Astrocyte (in vitro differentiated cells and primary cell): ENCODE measurements around the gene C1R. TPM values are rescaled to one million over a fixed set of nuclear protein-coding genes. Genes with fewer than 3 reads are reported as not detected.

ENCODE experiments used
- DNase-seq: peaks from one replicate; pipeline ENCODE4 v3.0.0-alpha.2; 2010; ENCODE audit warnings: low read depth
- FAIRE-seq: peaks from 2 replicates; lab custom pipeline; 2011; peaks lifted over from hg19 to GRCh38; lab: Jason Lieb, UNC
- H2AFZ ChIP-seq: 2 replicates; pipeline ENCODE4 v1.6.0; 2012; ENCODE audit warnings: low read depth, low read length, inconsistent platforms
- H3K27ac ChIP-seq: 2 replicates; pipeline ENCODE4 v1.5.1; 2011; ENCODE audit warnings: low read depth, low read length, inconsistent platforms
- H3K27me3 ChIP-seq: 2 replicates; pipeline ENCODE4 v1.6.0; 2011; ENCODE audit warnings: low read length, inconsistent platforms; ENCODE audit not compliant: insufficient read depth
- H3K36me3 ChIP-seq: 2 replicates; pipeline ENCODE4 v1.5.1; 2011; ENCODE audit warnings: low read length, inconsistent platforms; ENCODE audit not compliant: insufficient read depth
- H3K4me1 ChIP-seq: 2 replicates; pipeline ENCODE4 v1.5.1; 2011; ENCODE audit warnings: low read length, inconsistent platforms; ENCODE audit not compliant: insufficient read depth
- H3K4me2 ChIP-seq: 2 replicates; pipeline ENCODE4 v1.6.0; 2012; ENCODE audit warnings: low read length, inconsistent platforms
- H3K4me3 ChIP-seq: 2 replicates; pipeline ENCODE4 v1.5.1; 2011; ENCODE audit warnings: low read depth, mild to moderate bottlenecking, low read length, inconsistent platforms; ENCODE audit not compliant: insufficient read depth
- H3K79me2 ChIP-seq: 2 replicates; pipeline ENCODE4 v1.6.0; 2012; ENCODE audit warnings: mild to moderate bottlenecking, low read length, inconsistent platforms; ENCODE audit not compliant: insufficient read depth
- H3K9ac ChIP-seq: 2 replicates; pipeline ENCODE4 v1.6.0; 2012; ENCODE audit warnings: mild to moderate bottlenecking, low read length, inconsistent platforms
- H3K9me3 ChIP-seq: 2 replicates; pipeline ENCODE4 v1.5.1; 2012; ENCODE audit warnings: low read depth, mild to moderate bottlenecking, low read length, inconsistent platforms; ENCODE audit not compliant: insufficient read depth
- H4K20me1 ChIP-seq: 2 replicates; pipeline ENCODE4 v1.6.0; 2012; ENCODE audit warnings: low read length, inconsistent platforms; ENCODE audit not compliant: insufficient read depth
- H3K27ac Mint-ChIP-seq: one replicate; pipeline ENCODE4 v1.8.0; 2021; ENCODE audit warnings: mild to moderate bottlenecking, mixed read lengths; ENCODE audit not compliant: unreplicated experiment
- H3K27me3 Mint-ChIP-seq: one replicate; pipeline ENCODE4 v1.8.0; 2021; ENCODE audit warnings: low read depth, mixed read lengths; ENCODE audit not compliant: unreplicated experiment
- H3K36me3 Mint-ChIP-seq: one replicate; pipeline ENCODE4 v1.8.0; 2021; ENCODE audit warnings: low read depth, mixed read lengths; ENCODE audit not compliant: unreplicated experiment
- H3K4me1 Mint-ChIP-seq: one replicate; pipeline ENCODE4 v1.8.0; 2021; ENCODE audit warnings: low read depth, mixed read lengths; ENCODE audit not compliant: unreplicated experiment
- H3K4me3 Mint-ChIP-seq: one replicate; pipeline ENCODE4 v1.8.0; 2021; ENCODE audit warnings: mild to moderate bottlenecking, moderate library complexity, mixed read lengths; ENCODE audit not compliant: unreplicated experiment
- H3K9me3 Mint-ChIP-seq: one replicate; pipeline ENCODE4 v1.8.0; 2021; ENCODE audit warnings: mild to moderate bottlenecking, mixed read lengths; ENCODE audit not compliant: unreplicated experiment
- EZH2 ChIP-seq: IDR thresholded peaks from 2 replicates; pipeline ENCODE4 v1.6.1; 2012; ENCODE audit warnings: mild to moderate bottlenecking, low read length, inconsistent platforms; ENCODE audit not compliant: insufficient read depth
- total RNA-seq: library from RNA; stranded (reverse); gene quantifications from 2 replicates; pipeline ENCODE4 v1.2.1, GENCODE V29; 2021
- TF ChIP-seq, protein P1 (sequence below): IDR thresholded peaks from 2 replicates; pipeline ENCODE4 v1.5.1; 2011; ENCODE audit warnings: low read depth, mild to moderate bottlenecking, inconsistent platforms, low read length, moderate library complexity; ENCODE audit not compliant: insufficient read depth

Gene C1R
- total RNA-seq, 1 donor from 2014 or later: 0.86 TPM

DNA sequence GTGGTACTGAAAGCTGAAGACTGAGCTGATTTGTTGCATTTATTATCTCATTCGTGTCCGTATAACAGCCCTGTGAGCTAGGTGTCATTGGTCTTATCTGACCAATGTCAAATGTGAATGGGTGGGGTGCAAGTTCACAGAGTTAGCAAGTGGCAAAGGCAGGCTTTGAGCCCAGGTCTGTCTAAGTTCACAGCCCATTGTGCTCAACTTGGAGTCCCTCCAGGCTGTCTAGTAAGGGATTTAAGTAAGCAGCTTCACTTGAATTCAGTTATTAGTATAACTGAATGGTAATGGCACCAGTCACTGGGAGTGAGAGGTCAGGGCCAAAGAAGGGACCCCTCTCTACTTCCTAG, 23.3 kb downstream of the C1R start:
- no peak overlapping the region for H3K27ac ChIP-seq
- no peak overlapping the region for H2AFZ ChIP-seq
- H4K20me1 ChIP-seq: no peaks in the 10 kb centered on the region
- Mint-ChIP-seq H3K4me1 (peaks cover 8% of the 10 kb centered on the region), H3K9me3 (peaks cover 11% of the 10 kb centered on the region), H3K27ac (no peak overlapping the region), H3K4me3 (no peak overlapping the region), H3K36me3 (peaks cover 5% of the 10 kb centered on the region), H3K27me3 (peaks cover 49% of the 10 kb centered on the region)
- H3K27me3 ChIP-seq: peaks cover 20% of the 10 kb centered on the region
- H3K4me1 ChIP-seq: no peaks in the 10 kb centered on the region
- TF ChIP-seq, protein P1, sequence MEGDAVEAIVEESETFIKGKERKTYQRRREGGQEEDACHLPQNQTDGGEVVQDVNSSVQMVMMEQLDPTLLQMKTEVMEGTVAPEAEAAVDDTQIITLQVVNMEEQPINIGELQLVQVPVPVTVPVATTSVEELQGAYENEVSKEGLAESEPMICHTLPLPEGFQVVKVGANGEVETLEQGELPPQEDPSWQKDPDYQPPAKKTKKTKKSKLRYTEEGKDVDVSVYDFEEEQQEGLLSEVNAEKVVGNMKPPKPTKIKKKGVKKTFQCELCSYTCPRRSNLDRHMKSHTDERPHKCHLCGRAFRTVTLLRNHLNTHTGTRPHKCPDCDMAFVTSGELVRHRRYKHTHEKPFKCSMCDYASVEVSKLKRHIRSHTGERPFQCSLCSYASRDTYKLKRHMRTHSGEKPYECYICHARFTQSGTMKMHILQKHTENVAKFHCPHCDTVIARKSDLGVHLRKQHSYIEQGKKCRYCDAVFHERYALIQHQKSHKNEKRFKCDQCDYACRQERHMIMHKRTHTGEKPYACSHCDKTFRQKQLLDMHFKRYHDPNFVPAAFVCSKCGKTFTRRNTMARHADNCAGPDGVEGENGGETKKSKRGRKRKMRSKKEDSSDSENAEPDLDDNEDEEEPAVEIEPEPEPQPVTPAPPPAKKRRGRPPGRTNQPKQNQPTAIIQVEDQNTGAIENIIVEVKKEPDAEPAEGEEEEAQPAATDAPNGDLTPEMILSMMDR: no peak
- no peak for TF ChIP-seq EZH2
- DNase-seq (no peak), FAIRE-seq (no peak)
- H3K4me3 ChIP-seq: no peak overlapping the region
- no peak overlapping the region for H3K4me2 ChIP-seq
- no peaks in the 10 kb centered on the region for H3K36me3 ChIP-seq
- no peaks in the 10 kb centered on the region for H3K9me3 ChIP-seq
- no peak overlapping the region for H3K9ac ChIP-seq
- no peaks in the 10 kb centered on the region for H3K79me2 ChIP-seq

DNA sequence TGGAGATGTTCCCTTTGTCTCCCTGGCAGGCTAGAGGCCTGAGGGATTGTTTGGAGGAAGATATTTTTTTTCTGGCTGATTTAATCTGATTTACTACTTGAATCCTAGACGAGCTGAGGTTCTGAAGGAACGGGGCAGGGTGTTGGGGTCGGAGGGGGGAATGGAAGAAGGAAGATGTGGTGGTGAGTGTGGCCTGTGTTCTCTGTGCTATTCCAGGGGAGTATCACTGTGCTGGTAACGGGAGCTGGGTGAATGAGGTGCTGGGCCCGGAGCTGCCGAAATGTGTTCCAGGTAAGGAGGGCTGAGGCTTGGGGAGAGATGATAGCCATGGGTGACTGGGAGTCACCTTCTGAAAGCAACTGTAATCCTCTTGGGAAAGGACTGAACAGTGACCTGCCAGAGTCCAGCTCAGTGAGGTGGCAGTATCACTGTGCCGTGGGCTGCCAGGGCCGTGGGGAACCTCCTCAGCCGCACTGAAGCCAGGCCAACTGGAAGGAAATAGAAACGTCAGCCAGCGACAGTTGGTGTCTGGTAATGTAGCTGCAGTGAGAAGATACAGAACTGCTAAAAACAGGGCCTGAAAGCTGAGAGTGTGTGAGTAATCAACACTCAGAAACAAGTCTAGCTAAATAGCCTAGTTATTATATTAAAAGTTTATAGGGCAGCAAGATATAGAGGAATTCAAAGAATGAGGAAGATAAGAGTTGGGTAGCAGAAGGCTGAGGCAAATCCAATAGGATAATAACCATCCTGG, 23.8 kb downstream of the C1R start:
- Mint-ChIP-seq H3K27me3 (peaks cover 46% of the 10 kb centered on the region), H3K4me1 (peaks cover 8% of the 10 kb centered on the region), H3K9me3 (peaks cover 11% of the 10 kb centered on the region), H3K27ac (no peak overlapping the region), H3K4me3 (no peak overlapping the region), H3K36me3 (peaks cover 5% of the 10 kb centered on the region)
- H3K4me1 ChIP-seq: no peaks in the 10 kb centered on the region
- H3K27ac ChIP-seq: no peak overlapping the region
- TF ChIP-seq, protein P1: no peak
- no peak for TF ChIP-seq EZH2
- FAIRE-seq (no peak), DNase-seq (peak; percentile 42)
- peaks cover 15% of the 10 kb centered on the region for H3K27me3 ChIP-seq
- no peaks in the 10 kb centered on the region for H3K9me3 ChIP-seq
- H3K4me2 ChIP-seq: no peak overlapping the region
- no peak overlapping the region for H3K9ac ChIP-seq
- no peaks in the 10 kb centered on the region for H3K79me2 ChIP-seq
- peak overlapping the region; percentile 24 for H2AFZ ChIP-seq
- no peaks in the 10 kb centered on the region for H3K36me3 ChIP-seq
- H3K4me3 ChIP-seq: no peak overlapping the region
- H4K20me1 ChIP-seq: no peaks in the 10 kb centered on the region

DNA sequence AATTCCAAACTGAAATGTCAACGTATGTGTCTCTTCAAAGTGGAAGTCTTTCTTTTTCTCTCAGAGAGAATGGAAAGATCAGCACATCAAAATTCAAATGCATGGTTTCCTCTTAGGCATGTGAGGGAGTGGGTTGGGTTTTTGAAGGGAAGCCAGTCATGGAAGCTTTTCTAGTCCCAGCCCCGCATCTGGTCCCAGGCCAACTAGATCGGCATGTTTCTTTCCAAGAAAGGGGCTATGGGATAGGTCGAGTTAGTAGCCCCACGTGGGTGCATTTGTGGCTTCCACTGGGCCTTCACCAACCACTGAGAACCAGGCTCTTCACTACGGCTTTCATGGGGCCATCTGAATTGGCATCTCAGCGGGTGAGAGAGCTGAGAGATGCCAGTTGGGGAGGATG, 25.1 kb downstream of the C1R start:
- H3K27ac Mint-ChIP-seq: no peak overlapping the region
- Histone ChIP-seq H2AFZ (no peak overlapping the region), H3K79me2 (no peaks in the 10 kb centered on the region), H3K4me2 (no peak overlapping the region), H3K27me3 (peaks cover 18% of the 10 kb centered on the region), H3K4me1 (no peaks in the 10 kb centered on the region), H4K20me1 (no peaks in the 10 kb centered on the region), H3K4me3 (no peak overlapping the region), H3K9me3 (no peaks in the 10 kb centered on the region), H3K36me3 (no peaks in the 10 kb centered on the region), H3K27ac (no peak overlapping the region), H3K9ac (no peak overlapping the region)
- peaks cover 44% of the 10 kb centered on the region for H3K27me3 Mint-ChIP-seq
- no peak for TF ChIP-seq EZH2
- TF ChIP-seq, protein P1: no peak
- peaks cover 11% of the 10 kb centered on the region for H3K9me3 Mint-ChIP-seq
- H3K4me3 Mint-ChIP-seq: no peak overlapping the region
- H3K4me1 Mint-ChIP-seq: peaks cover 8% of the 10 kb centered on the region
- peaks cover 5% of the 10 kb centered on the region for H3K36me3 Mint-ChIP-seq
- FAIRE-seq: no peak
- no peak for DNase-seq
